ENCODE measurements around the gene ADAMTSL2. TPM values are rescaled to one million over a fixed set of nuclear protein-coding genes. Genes with fewer than 3 reads are reported as not detected.

ADAMTSL2 gene
- total and polyA plus RNA-seq, 2 experiments from 2014 or later = 1.5 to 2.2 TPM

- no peaks in the 10 kb centered on the region for H3K27me3 ChIP-seq
- TF ChIP-seq CTCF (IDR thresholded peaks at IDR 0.05; ENCODE audit: poor library complexity) = no peak
- TF ChIP-seq EZH2phosphoT487 (IDR thresholded peaks at IDR 0.05; ENCODE audit: low read depth, severe bottlenecking, unreplicated experiment) = no peak
- TF ChIP-seq EZH2 (IDR thresholded peaks at IDR 0.05; ENCODE audit: borderline replicate concordance) = no peak
Observed at GRCh38 chr9:133511607-133512006, 22.9 kb upstream of the ADAMTSL2 start.

GRCh38 chr9:133512253-133513213, 22.0 kb upstream of the ADAMTSL2 start:
- Histone ChIP-seq H3K79me2 (no peaks in the 10 kb centered on the region), H3K4me2 (no peak overlapping the region), H3K4me1 (ENCODE audit: insufficient read depth) (peaks cover 18% of the 10 kb centered on the region), H2AFZ (no peak overlapping the region), H3K27me3 (no peaks in the 10 kb centered on the region), H3K36me3 (replicated peaks; ENCODE audit: insufficient read depth, low read depth) (no peaks in the 10 kb centered on the region), H3K4me3 (no peak overlapping the region), H4K20me1 (ENCODE audit: insufficient read depth, poor library complexity, severe bottlenecking) (no peaks in the 10 kb centered on the region), H3K27ac (no peak overlapping the region), H3K9me3 (ENCODE audit: low read depth) (no peaks in the 10 kb centered on the region), H3K9me2 (replicated peaks; ENCODE audit: insufficient read depth) (no peaks in the 10 kb centered on the region)
- no peak for TF ChIP-seq EZH2 (IDR thresholded peaks at IDR 0.05; ENCODE audit: borderline replicate concordance)
- no peak for TF ChIP-seq EZH2phosphoT487 (IDR thresholded peaks at IDR 0.05; ENCODE audit: low read depth, severe bottlenecking, unreplicated experiment)
- TF ChIP-seq CTCF (IDR thresholded peaks at IDR 0.05; ENCODE audit: poor library complexity) = no peak
- DNase-seq (ENCODE audit: low spot score) = no peak
- WGBS (ENCODE audit: low lambda C conversion rate, missing lambda C conversion rate) = 94% methylated on average over 18 of the region's 19 CpGs

More at GRCh38 chr9:133511607-133512006, 22.9 kb upstream of the ADAMTSL2 start:
- Histone ChIP-seq H3K4me3 (no peak overlapping the region), H3K9me2 (replicated peaks; ENCODE audit: insufficient read depth) (no peaks in the 10 kb centered on the region), H3K79me2 (no peaks in the 10 kb centered on the region), H3K4me2 (no peak overlapping the region), H4K20me1 (ENCODE audit: insufficient read depth, poor library complexity, severe bottlenecking) (no peaks in the 10 kb centered on the region), H3K9me3 (ENCODE audit: low read depth) (no peaks in the 10 kb centered on the region), H3K4me1 (ENCODE audit: insufficient read depth) (peaks cover 18% of the 10 kb centered on the region), H2AFZ (no peak overlapping the region), H3K27ac (no peak overlapping the region), H3K36me3 (replicated peaks; ENCODE audit: insufficient read depth, low read depth) (no peaks in the 10 kb centered on the region)
- WGBS (ENCODE audit: low lambda C conversion rate, missing lambda C conversion rate) = 88% methylated on average over 10 of the region's 10 CpGs
- no peak for DNase-seq (ENCODE audit: low spot score)

- 86% methylated on average over 28 of the region's 28 CpGs for WGBS (ENCODE audit: low lambda C conversion rate, missing lambda C conversion rate)
- H3K4me3 ChIP-seq = no peak overlapping the region
- H3K9me3 ChIP-seq (ENCODE audit: low read depth) = no peaks in the 10 kb centered on the region
- no peaks in the 10 kb centered on the region for H3K36me3 ChIP-seq (replicated peaks; ENCODE audit: insufficient read depth, low read depth)
- H3K9me2 ChIP-seq (replicated peaks; ENCODE audit: insufficient read depth) = no peaks in the 10 kb centered on the region
- no peaks in the 10 kb centered on the region for H3K27me3 ChIP-seq
- H2AFZ ChIP-seq = no peak overlapping the region
- H3K79me2 ChIP-seq = no peaks in the 10 kb centered on the region
- no peak for DNase-seq (ENCODE audit: low spot score)
- TF ChIP-seq EZH2 (IDR thresholded peaks at IDR 0.05; ENCODE audit: borderline replicate concordance) (no peak), EZH2phosphoT487 (IDR thresholded peaks at IDR 0.05; ENCODE audit: low read depth, severe bottlenecking, unreplicated experiment) (no peak), CTCF (IDR thresholded peaks at IDR 0.05; ENCODE audit: poor library complexity) (no peak)
- H3K4me2 ChIP-seq = no peak overlapping the region
- H4K20me1 ChIP-seq (ENCODE audit: insufficient read depth, poor library complexity, severe bottlenecking) = no peaks in the 10 kb centered on the region
- H3K27ac ChIP-seq = no peak overlapping the region
- H3K4me1 ChIP-seq (ENCODE audit: insufficient read depth) = peaks cover 18% of the 10 kb centered on the region
Observed at GRCh38 chr9:133513214-133514100, 21.0 kb upstream of the ADAMTSL2 start.

Data from hepatocyte (in vitro differentiated cells).